ENCODE measurements around the gene COX15.

The COX15 gene

DNA sequence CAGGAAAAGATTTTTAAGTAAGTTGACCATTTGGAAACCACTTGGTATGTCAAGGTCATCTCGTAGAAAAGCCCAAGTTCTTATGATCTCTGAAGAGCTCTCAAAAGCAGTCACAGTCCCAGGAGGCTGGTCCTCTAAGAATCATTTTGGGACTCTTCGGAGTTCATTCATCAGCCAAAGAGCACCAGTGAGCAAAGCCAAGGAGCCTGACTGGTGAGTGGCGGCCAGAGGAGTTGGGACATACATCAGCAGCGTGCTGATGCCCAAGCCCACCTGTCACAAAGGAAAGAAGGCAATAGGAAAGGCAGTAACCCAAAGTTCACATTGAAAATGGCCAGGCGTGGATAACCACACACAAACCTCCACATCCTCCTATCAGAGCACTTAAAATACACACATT, 17.5 kb downstream of the COX15 start:
- Histone ChIP-seq H3K36me3 (ENCODE audit: insufficient read depth, low read length) (peaks cover 16% of the 10 kb centered on the region; the same call in 1 of the 2 replicates), H4K20me1 (ENCODE audit: insufficient read depth, low read length) (no peaks in the 10 kb centered on the region), H3K27ac (ENCODE audit: low read depth, low read length, poor library complexity, severe bottlenecking) (no peak overlapping the region), H3F3A (ENCODE audit: insufficient read depth, low read length) (no peaks in the 10 kb centered on the region), H3K27me3 (ENCODE audit: insufficient read depth, low read length) (no peaks in the 10 kb centered on the region), H3K4me2 (ENCODE audit: low read length) (no peak overlapping the region), H3K79me2 (ENCODE audit: insufficient read depth, low read length) (no peaks in the 10 kb centered on the region), H3K9me2 (ENCODE audit: low read depth, low read length) (no peaks in the 10 kb centered on the region), H3K4me3 (ENCODE audit: low read depth, low read length, poor library complexity, severe bottlenecking) (no peak overlapping the region), H3K4me1 (ENCODE audit: insufficient read depth, low read length, severe bottlenecking) (no peaks in the 10 kb centered on the region), H3K9ac (ENCODE audit: low read length) (no peak overlapping the region), H3K9me3 (ENCODE audit: low read length) (no peaks in the 10 kb centered on the region), H2AFZ (ENCODE audit: low read length) (no peak overlapping the region)
- TF ChIP-seq EZH2 (IDR thresholded peaks at IDR 0.05; ENCODE audit: borderline replicate concordance, low read length) = no peak
- TF ChIP-seq, protein P1, sequence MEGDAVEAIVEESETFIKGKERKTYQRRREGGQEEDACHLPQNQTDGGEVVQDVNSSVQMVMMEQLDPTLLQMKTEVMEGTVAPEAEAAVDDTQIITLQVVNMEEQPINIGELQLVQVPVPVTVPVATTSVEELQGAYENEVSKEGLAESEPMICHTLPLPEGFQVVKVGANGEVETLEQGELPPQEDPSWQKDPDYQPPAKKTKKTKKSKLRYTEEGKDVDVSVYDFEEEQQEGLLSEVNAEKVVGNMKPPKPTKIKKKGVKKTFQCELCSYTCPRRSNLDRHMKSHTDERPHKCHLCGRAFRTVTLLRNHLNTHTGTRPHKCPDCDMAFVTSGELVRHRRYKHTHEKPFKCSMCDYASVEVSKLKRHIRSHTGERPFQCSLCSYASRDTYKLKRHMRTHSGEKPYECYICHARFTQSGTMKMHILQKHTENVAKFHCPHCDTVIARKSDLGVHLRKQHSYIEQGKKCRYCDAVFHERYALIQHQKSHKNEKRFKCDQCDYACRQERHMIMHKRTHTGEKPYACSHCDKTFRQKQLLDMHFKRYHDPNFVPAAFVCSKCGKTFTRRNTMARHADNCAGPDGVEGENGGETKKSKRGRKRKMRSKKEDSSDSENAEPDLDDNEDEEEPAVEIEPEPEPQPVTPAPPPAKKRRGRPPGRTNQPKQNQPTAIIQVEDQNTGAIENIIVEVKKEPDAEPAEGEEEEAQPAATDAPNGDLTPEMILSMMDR (IDR thresholded peaks at IDR 0.05; ENCODE audit: low read length) = no peak

DNA sequence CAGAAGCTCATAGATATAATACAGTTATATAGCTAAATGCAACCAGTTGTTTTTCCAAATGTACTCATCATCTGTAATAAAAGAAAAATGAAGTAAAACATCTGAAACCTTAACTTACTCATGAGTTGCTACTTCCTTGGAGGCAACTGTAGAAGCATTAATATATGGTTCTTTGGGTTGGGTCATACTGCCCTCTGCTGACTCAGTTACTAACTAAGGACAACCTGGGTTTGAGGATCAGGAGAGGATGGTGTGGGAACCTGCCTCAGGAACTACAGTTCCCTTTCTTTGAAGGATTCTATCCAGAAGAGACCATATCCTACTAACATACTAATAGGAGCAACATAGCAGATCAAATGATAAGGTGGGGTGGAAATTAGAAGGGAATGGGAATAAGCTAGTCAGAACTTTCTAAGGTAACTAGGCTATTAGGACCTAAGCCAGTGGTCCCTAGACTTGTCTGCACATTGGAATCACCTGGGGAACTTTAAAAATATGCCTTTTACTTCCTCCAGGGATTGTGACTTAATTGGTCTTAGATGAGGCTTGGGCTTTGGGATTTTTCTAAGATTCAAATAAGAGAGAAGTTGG, 20.7 kb downstream of the COX15 start:
- H3K4me2 ChIP-seq (ENCODE audit: low read length) = no peak overlapping the region
- no peaks in the 10 kb centered on the region for H4K20me1 ChIP-seq (ENCODE audit: insufficient read depth, low read length)
- TF ChIP-seq EZH2 (IDR thresholded peaks at IDR 0.05; ENCODE audit: borderline replicate concordance, low read length) = no peak
- TF ChIP-seq, protein P1 (IDR thresholded peaks at IDR 0.05; ENCODE audit: low read length) = peak; percentile 50
- no peaks in the 10 kb centered on the region for H3K9me2 ChIP-seq (ENCODE audit: low read depth, low read length)
- no peak overlapping the region for H3K9ac ChIP-seq (ENCODE audit: low read length)
- no peaks in the 10 kb centered on the region for H3K79me2 ChIP-seq (ENCODE audit: insufficient read depth, low read length)
- H3F3A ChIP-seq (ENCODE audit: insufficient read depth, low read length) = no peaks in the 10 kb centered on the region
- no peak overlapping the region for H3K4me3 ChIP-seq (ENCODE audit: low read depth, low read length, poor library complexity, severe bottlenecking)
- H3K27me3 ChIP-seq (ENCODE audit: insufficient read depth, low read length) = no peaks in the 10 kb centered on the region
- no peak overlapping the region for H2AFZ ChIP-seq (ENCODE audit: low read length)
- H3K4me1 ChIP-seq (ENCODE audit: insufficient read depth, low read length, severe bottlenecking) = no peaks in the 10 kb centered on the region
- peaks cover 8% of the 10 kb centered on the region; the same call in 1 of the 2 replicates for H3K36me3 ChIP-seq (ENCODE audit: insufficient read depth, low read length)
- H3K27ac ChIP-seq (ENCODE audit: low read depth, low read length, poor library complexity, severe bottlenecking) = no peak overlapping the region
- H3K9me3 ChIP-seq (ENCODE audit: low read length) = no peaks in the 10 kb centered on the region

DNA sequence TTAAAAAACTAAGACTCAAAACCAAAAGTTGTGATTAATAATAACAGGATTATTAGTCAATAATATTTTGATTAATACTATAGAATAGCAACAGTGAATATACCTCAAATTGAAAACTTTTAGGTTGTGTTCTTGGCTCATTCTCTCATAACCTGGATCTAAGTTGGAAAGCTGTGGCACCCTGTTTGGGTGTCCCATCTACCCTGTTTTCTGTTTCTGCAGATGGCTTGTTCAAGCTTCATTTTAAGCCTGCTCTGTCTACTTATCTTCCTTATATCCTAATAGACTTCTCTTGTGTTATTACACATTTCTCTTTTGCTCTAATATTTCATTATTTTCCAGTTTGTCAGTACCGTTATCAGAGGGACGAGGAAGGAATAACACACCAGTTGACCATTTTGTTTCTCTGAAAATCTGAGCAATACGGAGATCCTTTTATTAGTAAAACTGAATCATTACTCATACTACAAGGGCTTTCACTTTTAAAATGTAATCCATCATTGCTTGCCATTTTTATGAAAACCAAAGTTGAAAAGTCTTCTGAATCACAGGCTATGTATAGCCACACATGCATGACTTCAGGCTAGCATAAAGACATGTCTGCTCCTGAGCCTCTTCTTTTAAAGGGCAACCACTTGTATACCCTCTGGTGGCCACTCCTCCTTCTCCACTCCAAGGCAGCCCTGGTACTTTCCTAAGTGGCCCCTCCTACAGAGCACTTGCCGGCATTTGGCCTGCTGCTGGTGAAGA, 22.3 kb downstream of the COX15 start:
- Histone ChIP-seq H3K4me2 (ENCODE audit: low read length) (no peak overlapping the region), H3K9me2 (ENCODE audit: low read depth, low read length) (no peaks in the 10 kb centered on the region), H3K9ac (ENCODE audit: low read length) (no peak overlapping the region), H3K4me1 (ENCODE audit: insufficient read depth, low read length, severe bottlenecking) (no peaks in the 10 kb centered on the region), H3K27ac (ENCODE audit: low read depth, low read length, poor library complexity, severe bottlenecking) (no peak overlapping the region), H3F3A (ENCODE audit: insufficient read depth, low read length) (no peaks in the 10 kb centered on the region), H3K36me3 (ENCODE audit: insufficient read depth, low read length) (0 out of 2 replicates have a peak, but pooled peaks cover 6% of the 10 kb centered on the region), H3K4me3 (ENCODE audit: low read depth, low read length, poor library complexity, severe bottlenecking) (no peak overlapping the region), H3K79me2 (ENCODE audit: insufficient read depth, low read length) (no peaks in the 10 kb centered on the region), H4K20me1 (ENCODE audit: insufficient read depth, low read length) (no peaks in the 10 kb centered on the region), H2AFZ (ENCODE audit: low read length) (no peak overlapping the region), H3K9me3 (ENCODE audit: low read length) (no peaks in the 10 kb centered on the region), H3K27me3 (ENCODE audit: insufficient read depth, low read length) (no peaks in the 10 kb centered on the region)
- no peak for TF ChIP-seq EZH2 (IDR thresholded peaks at IDR 0.05; ENCODE audit: borderline replicate concordance, low read length)

Measured in OCI-LY1 (cell line).